D721Med (cell line): Measurements from ENCODE around the gene SELENOW.
"Not testable (repeated sequence)": the region's sequence is repeated elsewhere in the genome, so short reads cannot be mapped to it uniquely, and the experiment has no call there.

Experiments used
- DNase-seq: peaks from one replicate; pipeline ENCODE4 v3.0.0; 2011; ENCODE audit warnings: low spot score; ENCODE audit not compliant: insufficient read length
- FAIRE-seq: peaks from 2 replicates; lab custom pipeline; 2011; peaks lifted over from hg19 to GRCh38; lab: Jason Lieb, UNC
- CTCF ChIP-seq: IDR thresholded peaks from 2 replicates; pipeline ENCODE4 v1.5.1; 2012; ENCODE audit warnings: mild to moderate bottlenecking, control low read depth; ENCODE audit not compliant: insufficient read depth; ENCODE audit errors: missing control alignments

Gene SELENOW

GRCh38 chr19:47758443-47758804 is 20.1 kb upstream of the SELENOW start:
- FAIRE-seq: no peak

GRCh38 chr19:47760632-47760999 is 17.9 kb upstream of the SELENOW start:
- FAIRE-seq: no peak
- TF ChIP-seq CTCF: no peak

More at GRCh38 chr19:47758443-47758804, 20.1 kb upstream of the SELENOW start:
- no peak for DNase-seq
- TF ChIP-seq CTCF: no peak

GRCh38 chr19:47761566-47761965 is 16.9 kb upstream of the SELENOW start:
- no peak for FAIRE-seq
- TF ChIP-seq CTCF: no peak
- no peak for DNase-seq

More at GRCh38 chr19:47760632-47760999, 17.9 kb upstream of the SELENOW start:
- DNase-seq: no peak

- no peak for TF ChIP-seq CTCF
These were observed 16.4 kb upstream of the SELENOW start for GRCh38 chr19:47762151-47762550.

GRCh38 chr19:47762615-47763308 is 15.7 kb upstream of the SELENOW start:
- TF ChIP-seq CTCF: no peak
- FAIRE-seq (no peak), DNase-seq (no peak)

More at GRCh38 chr19:47762151-47762550, 16.4 kb upstream of the SELENOW start:
- no peak for FAIRE-seq
- no peak for DNase-seq

- FAIRE-seq, DNase-seq: not testable (repeated sequence)
These were observed 13.8 kb upstream of the SELENOW start for GRCh38 chr19:47764705-47765104.

- FAIRE-seq (no peak), DNase-seq (no peak)
- TF ChIP-seq CTCF: peak; percentile 87
These were observed 12.8 kb upstream of the SELENOW start for GRCh38 chr19:47765523-47766358.
